RKO (cell line): Measurements from ENCODE around the gene NT5E.

Experiments used
- DNase-seq: peaks from one replicate; pipeline ENCODE4 v3.0.0-alpha.2; 2016; ENCODE audit warnings: low spot score

NT5E gene

GRCh38 chr6:85460154-85460920, 10.5 kb downstream of the NT5E start:
- no peak for DNase-seq

- no peak for DNase-seq
These were observed 11.3 kb downstream of the NT5E start for GRCh38 chr6:85460921-85461797.

GRCh38 chr6:85461798-85462170, 11.9 kb downstream of the NT5E start:
- no peak for DNase-seq

DNA sequence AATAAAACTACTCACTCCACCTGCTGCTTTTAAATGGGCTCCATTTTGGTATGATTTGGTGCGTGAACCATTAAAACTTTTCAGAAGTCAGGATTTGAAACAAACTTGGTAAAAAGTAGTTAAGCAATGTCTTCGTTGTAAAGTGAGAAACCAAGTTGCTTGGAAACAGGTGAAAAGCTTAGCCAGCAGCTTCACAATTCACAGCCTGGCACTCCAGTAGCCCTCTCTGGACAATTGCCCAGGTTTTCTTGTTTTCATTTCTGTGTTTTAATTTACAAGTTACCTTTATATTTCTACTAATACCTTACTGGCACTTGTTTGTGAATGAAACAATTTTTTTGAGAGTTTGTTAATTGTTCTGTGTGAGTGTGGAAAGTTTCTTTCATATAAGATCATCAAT, 12.8 kb downstream of the NT5E start:
- no peak for DNase-seq

DNA sequence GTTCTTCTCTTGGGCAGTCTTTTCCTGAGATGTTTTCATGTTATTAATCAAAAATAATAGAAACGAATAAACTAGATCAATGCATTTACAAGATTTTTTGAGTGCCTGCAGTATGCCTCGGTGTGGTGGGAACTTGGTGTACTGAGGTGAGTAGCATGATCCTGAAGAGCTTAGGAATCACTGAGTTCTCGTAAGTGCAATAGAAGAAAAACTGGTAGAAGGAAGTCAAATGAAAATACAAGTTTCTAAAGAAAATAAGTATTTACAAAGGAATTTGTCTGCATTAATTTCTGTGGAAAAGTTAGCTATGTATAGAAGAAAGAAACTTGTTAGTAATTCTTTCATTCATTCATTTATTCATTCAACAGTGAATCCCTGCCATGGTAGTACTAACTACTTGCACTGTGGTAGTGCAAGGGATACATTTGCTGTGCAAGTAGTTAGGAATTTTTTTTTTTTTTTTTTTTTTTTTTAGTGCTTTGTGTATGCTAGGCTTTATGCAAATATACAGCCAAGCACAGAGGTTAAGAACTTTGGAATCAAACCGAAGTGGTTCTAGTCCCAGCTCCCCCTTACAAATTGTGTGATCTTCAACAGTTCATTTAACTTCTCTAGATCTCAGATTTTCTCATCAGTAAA, 13.9 kb downstream of the NT5E start:
- no peak for DNase-seq

DNA sequence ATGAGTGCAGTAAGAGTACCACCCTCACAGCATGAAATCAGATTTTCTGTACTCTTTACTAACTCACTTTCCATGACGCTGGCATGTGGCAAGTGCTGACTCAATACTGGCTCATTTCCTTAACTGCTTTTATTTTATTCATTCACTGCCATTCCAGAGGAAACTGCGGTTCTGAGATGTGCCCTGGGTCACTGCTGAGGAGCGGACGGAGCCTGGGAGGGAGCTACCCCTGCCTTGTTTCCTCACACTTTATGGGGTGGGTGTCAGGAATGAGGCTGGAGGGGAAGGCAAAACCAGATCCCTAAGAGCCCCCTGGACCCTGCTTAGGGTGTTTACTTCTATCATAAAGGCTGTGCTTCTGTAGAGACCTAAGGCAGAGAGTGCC, 14.4 kb downstream of the NT5E start:
- peak; percentile 96 for DNase-seq

- DNase-seq: peak; percentile 98
These were observed 14.9 kb downstream of the NT5E start for GRCh38 chr6:85464722-85465150.

- no peak for DNase-seq
These were observed 15.9 kb downstream of the NT5E start for GRCh38 chr6:85465762-85466161.

DNA sequence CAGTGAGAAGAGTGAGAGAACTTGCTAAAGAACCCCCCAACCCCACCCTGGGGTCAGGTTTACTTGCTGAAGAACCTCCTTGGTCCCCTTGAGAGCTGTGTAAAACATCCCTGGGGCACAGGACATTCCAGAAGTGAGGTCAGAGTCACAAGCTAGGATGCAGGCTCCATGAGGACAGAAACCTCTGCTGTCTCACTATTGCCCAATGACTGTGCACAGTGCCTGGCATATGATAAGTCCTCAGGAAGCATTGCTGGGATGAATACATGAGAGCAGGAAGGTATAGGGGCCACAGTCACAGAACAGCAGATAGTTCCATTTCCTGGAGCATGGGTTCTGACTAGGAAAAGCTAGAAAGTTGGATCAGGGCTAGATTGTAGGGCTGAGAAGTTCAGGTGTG, 18.4 kb downstream of the NT5E start:
- DNase-seq: peak; percentile 42

DNA sequence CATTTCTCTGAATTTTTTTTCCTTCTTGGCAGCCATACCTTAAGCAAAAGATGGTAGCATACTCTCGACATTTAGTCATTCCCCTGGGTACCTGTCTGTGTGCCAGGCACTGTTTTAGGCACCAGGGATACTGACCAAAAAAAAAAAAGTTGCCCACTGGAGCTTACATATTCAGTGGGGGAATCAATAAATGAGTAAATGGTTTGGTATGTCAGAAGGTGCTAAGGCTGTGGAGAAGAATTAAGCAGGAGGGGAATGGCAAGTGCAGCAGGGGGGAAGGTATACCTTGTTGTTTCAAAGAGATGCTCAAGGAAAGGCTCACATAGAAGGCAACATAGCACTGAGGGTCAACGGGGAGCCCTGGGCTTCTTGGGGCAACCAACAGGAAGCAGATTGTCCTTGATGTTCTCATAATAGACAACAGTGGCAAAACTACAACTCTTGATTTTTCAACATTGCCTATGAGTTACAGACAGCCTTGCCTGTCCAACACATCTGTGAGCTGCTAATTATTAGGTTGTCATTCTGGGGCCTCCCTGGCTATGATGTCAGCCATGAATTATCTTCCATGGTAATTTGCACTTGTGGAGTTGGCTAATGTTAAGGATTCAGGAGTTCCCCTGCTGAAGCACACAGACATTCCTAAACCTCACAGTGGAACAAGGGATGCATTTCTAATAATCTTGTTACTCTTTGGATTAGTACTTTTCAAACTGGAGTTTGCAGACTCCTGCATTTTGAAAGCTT, 19.6 kb downstream of the NT5E start:
- no peak for DNase-seq

DNA sequence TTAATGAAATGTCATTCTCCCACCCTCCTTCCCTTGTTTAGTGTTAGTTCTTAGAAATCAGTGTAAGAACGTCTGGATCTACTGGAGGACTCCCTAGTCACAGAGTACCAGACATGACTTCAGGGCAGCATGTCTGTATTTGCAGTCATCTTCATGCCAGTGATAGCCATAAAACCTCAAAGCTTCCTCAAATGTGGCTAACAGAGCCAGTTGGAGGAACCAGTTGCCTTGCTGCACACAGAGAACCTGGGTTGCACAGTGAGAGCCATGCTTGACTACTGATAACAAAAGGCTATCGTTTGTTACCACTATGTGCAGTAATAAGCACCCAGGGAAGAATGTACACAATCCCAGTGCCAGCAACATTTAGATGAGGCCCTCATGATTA, 20.1 kb downstream of the NT5E start:
- DNase-seq: no peak

DNA sequence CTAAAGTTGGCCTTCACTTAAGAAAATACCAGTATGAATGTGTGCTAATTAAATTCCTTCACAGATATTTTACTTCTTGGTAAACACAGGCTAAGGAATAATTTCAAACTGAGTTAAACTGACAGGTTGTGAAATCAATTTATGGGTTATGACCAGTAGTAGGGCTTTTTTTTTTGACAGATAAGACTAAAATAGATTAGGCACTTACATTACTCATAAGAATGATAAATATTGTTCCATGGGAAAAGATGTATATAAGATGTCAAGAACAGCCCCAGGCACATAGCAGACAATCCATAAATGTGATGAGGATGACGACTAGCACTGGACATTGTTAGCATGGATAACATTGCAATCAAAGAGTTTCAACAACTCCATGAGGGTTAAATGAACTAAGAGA, 22.9 kb downstream of the NT5E start:
- DNase-seq: no peak

DNA sequence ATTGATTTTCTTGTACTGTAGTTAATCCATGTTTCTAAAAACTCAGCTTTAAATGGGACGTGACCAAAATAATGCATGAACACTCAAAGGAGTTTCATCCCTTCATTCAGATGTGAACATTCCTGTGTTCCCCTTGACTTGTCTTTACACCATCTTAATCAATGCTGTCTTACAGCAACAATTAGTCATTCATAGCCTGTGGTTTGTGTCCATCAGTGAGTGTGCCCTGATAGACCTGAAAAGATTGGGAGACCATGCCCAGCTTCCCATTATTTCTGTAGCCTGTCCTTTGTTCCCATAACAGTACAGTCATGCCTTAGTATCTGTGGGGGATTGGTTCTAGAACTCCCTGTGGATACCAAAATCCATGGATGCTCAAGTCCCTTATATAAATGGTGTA, 23.9 kb downstream of the NT5E start:
- no peak for DNase-seq

GRCh38 chr6:85476532-85476931, 26.6 kb downstream of the NT5E start:
- DNase-seq: no peak

- no peak for DNase-seq
These were observed 29.3 kb downstream of the NT5E start for GRCh38 chr6:85479208-85479607.

DNA sequence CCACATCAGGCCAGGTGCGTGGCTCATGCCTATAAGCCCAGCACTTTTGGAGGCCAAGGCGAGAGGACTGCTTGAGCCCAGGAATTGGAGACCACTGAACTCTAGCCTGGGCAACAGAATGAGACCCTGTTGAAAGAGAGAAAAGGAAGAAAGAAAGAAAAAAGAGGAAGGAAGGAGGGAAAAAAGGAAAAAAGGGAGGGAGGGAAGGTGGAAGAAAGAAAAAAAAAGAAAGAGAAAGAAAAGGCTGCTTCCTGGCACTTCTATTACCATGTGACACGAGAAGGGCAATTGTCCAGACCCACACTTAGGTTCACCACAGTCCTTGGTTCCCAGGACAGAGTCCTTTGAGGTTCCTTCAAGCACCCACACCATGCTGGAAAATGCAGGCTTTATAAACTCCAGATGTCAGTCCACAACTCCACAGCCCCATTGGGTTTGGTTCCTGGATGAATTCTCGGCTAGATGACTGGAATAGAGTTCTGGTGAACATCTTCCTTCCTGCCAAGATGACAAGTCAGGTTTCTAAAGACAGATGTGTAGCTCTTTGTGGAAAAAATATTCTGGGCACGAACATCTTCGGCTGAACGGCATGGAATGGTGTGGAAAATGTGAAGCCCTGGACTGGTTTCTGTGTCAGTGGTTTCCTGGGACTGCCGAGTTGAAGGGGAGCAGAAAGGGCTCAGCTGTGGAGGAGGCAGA, 32.5 kb downstream of the NT5E start:
- DNase-seq: no peak

GRCh38 chr6:85482905-85483700, 33.2 kb downstream of the NT5E start:
- DNase-seq: peak; percentile 63

DNA sequence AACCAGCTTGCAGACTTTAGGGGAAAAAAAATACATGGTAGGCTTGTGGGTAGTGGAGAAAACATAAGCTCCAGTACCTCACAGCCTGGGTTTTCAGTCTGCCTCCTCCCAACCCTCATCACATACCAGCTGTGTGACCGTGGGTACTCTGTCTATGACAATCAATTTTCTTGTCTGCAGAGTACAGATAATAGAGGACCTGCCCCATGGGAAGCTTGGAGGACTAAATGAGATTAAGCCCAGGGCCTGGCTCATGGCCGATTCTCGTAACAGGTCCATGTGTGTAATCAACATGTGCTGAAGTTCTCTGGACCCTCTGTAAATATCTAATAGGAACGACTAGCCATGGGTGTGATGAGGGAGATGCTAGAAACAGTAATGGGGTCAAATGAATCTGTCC, 34.0 kb downstream of the NT5E start:
- DNase-seq: no peak

DNA sequence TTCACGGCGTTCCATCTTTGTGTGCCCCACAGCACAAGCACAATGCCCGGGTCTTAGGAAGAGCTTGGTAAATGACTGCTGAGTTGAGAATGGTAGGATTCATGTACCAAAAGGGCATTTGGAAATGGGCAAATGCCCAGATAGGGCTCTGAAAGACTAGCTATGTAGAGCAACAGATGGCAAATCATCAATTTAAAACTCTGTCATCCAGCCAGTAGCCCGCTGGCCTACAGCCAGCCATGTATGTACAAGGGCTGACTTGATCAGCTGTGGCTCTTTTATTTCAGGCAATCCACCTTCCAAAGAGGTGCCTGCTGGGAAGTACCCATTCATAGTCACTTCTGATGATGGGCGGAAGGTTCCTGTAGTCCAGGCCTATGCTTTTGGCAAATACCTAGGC, 35.1 kb downstream of the NT5E start:
- DNase-seq: no peak

DNA sequence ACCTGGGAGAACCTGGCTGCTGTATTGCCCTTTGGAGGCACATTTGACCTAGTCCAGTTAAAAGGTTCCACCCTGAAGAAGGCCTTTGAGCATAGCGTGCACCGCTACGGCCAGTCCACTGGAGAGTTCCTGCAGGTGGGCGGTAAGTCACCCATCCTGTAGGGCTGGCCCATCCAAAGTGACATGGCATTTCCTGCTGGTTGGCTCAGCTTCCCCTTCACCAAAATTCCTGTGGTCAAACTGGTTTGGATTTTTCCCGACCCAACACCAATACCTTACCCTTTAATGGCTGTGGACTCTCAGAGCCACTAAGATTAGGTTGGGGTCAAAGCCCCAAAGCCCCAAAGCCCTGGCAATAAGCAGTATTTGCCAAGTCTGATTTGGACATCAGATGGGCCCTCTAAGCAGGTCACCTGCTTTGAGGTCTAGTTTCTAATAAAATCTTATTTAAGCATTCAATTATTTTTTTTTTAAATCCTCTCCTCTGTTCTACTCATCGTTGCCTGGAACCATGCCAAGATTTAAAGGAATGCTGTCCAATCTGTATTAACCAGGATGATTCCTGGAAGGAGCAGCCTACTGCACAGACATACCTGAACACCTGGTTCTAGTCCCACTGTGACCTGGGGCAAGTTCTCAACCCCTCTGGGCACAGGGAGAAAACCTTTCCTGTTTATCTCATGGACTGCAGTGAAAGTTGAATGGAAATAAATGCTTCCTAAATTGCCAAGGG, 40.8 kb downstream of the NT5E start:
- DNase-seq: no peak
